Effector memory CD4-positive, alpha-beta T cell (primary cell): ENCODE results near the gene CASP4.
A peak's percentile ranks its signal among the peaks of the same experiment; 100 is the strongest.

ENCODE experiments used
- DNase-seq, 3 donors: peaks; one replicate each; pipeline ENCODE4 v3.0.0-alpha.2; 2020
- H3K27ac ChIP-seq: 2 replicates; pipeline ENCODE4 v1.7.0; 2013; ENCODE audit warnings: mild to moderate bottlenecking, low read length, moderate library complexity; ENCODE audit not compliant: insufficient read depth, poor library complexity, severe bottlenecking
- H3K27me3 ChIP-seq: replicated peaks from 2 replicates; pipeline ENCODE4 v1.7.0; 2013; ENCODE audit warnings: mild to moderate bottlenecking, low read length; ENCODE audit not compliant: insufficient read depth, control insufficient read depth, poor library complexity, severe bottlenecking
- H3K36me3 ChIP-seq: 2 replicates; pipeline ENCODE4 v1.7.0; 2013; ENCODE audit warnings: mild to moderate bottlenecking, low read length, moderate library complexity; ENCODE audit not compliant: control insufficient read depth, insufficient read depth
- H3K4me1 ChIP-seq: 2 replicates; pipeline ENCODE4 v1.7.0; 2013; ENCODE audit warnings: low read length, mild to moderate bottlenecking; ENCODE audit not compliant: control insufficient read depth, insufficient read depth, poor library complexity, severe bottlenecking
- H3K4me3 ChIP-seq: 2 replicates; pipeline ENCODE4 v1.7.0; 2013; ENCODE audit warnings: low read length, low read depth, mild to moderate bottlenecking; ENCODE audit not compliant: insufficient read depth, poor library complexity, severe bottlenecking
- H3K9me3 ChIP-seq: 2 replicates; pipeline ENCODE4 v1.7.0; 2013; ENCODE audit warnings: mild to moderate bottlenecking, low read length, moderate library complexity; ENCODE audit not compliant: control insufficient read depth

Gene CASP4

DNA sequence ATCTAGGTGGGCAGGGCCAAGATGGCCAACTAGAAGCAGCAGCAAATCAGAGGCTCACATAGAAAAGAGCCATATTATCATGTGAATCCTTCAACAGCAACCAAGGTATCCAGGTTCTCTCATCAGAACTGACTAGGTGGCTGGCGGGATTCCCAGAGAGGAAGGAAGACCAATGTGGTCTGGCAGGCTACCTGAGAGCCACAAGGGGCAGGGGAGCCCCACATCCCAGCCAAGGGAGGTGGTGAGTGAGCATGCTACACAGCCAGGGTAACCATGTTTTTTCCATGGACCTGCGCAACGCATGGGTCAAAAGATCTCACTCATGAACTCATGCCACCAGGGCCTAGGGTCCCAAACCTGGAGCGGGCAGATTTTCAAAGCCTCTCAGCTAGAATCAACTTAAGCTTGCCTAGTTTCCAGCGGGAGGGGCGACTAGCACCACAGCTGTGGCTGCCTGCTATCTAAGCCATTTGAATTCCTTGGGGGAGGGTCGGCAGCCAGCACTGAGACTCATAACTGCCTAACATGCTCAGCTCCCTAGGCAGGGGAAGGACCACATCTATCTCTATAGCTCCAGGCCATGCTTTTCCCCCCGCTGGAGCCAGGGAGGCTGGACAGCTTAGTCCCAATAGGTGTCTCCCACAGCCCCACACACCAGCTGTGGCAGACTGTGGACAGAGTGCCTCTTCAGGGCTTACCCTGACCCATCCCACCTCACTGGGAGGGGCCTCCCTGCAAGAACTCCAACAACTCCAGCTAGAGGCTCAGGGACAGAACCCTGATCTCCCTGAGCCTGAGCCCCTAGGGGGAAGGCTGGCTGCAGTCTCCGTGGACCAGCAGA, 41.4 kb downstream of the CASP4 start:
- Histone ChIP-seq H3K4me1 (no peaks in the 10 kb centered on the region), H3K27ac (no peak overlapping the region), H3K27me3 (no peaks in the 10 kb centered on the region), H3K4me3 (no peak overlapping the region), H3K36me3 (no peaks in the 10 kb centered on the region), H3K9me3 (no peaks in the 10 kb centered on the region)
- no peak for DNase-seq

DNA sequence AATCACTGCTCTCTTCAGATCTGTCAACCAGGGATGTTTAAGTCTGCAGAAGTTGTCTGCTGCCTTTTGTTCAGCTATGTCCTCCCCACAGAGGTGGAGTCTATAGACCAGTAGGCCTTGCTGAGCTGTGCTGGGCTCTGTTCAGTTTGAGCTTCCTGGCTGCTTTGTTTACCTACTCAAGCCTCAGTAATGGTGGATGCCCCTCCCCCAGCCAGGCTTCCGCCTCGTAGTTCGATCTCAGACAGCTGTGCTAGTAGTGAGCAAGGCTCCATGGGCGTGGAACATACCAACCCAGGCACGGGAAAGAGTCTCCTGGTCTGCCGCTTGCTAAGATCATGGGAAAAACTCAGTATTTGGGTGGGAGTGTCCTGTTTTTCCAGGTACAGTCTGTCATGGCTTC, 42.5 kb downstream of the CASP4 start:
- Histone ChIP-seq H3K4me3 (no peak overlapping the region), H3K36me3 (no peaks in the 10 kb centered on the region), H3K27me3 (no peaks in the 10 kb centered on the region), H3K27ac (no peak overlapping the region), H3K9me3 (no peaks in the 10 kb centered on the region), H3K4me1 (no peaks in the 10 kb centered on the region)
- no peak for DNase-seq

DNA sequence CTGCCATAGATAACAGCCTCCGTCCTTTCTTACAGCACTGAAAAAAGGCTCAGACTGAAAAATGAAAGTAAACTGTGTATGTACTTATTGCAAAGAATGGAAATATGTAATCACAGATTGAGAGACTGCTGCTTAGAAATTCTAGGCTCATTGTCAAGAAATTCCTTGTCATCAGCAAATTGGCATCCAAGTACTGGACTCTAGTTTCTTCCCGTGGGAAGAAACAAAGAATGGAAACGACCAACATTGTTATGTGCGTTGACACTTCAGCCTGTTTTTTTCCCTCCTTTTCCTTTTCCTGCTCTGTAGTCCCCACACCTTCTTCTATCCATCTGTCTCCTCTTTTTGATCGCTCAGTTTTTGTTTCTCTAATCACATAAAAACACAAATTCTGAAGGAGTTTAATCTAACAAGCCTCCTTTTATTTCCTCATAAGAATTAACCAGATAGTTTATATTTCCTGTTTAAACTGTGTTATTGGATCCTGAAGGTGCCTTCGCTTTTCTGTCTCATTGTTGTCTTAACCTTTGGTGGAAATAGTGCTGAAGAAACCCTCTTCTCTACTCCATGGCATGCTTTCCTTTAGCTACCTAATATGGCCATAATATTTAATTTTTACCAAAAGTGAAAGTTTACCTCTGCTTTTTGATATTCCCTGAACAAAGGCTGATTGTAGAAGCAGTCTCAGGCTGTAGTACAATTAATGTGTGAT, 50.1 kb downstream of the CASP4 start:
- no peaks in the 10 kb centered on the region for H3K27me3 ChIP-seq
- no peaks in the 10 kb centered on the region for H3K36me3 ChIP-seq
- H3K4me3 ChIP-seq = peak overlapping the region; percentile 66
- no peaks in the 10 kb centered on the region for H3K9me3 ChIP-seq
- H3K4me1 ChIP-seq = peaks cover 8% of the 10 kb centered on the region
- no peak for DNase-seq
- H3K27ac ChIP-seq = peak overlapping the region; percentile 49

DNA sequence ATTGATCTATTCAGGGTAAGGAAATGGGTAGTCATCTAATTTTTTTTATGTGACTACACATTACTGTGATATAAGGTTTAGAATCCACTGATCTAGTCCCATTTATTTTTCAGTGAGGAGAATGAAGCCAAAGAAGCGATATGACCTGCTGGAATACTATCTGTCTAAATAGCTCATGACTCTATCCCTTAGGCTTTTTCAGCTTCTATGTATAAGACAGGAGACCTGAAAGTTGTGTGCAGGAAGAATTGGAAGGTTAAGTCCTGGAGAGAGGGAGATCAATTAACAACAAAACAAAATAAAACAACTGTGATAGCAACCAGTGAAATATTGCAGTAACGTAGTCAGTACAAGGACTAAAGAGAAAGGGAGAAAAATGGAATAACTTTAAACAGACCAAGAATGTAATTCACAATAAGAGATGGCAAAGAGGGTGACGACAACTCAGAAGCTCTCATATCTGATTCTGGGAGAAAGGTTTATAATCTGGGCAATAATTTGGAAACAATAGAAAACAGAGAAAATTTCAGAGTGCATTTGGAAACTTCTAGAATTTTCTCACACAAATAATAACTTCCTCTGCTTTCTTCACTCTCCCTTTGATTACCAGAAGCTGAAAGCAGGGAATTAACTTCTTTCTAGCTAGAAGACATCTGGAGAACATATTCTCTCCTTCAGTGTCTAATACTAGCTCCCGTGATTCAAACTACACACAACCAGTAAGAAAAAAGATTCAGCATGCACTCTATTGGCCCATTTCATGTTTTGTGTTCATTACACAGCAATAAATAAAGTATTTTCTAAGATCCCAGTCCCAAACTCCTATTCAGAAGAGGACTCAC, 50.9 kb downstream of the CASP4 start:
- peak overlapping the region; percentile 49 for H3K27ac ChIP-seq
- H3K4me1 ChIP-seq = peaks cover 8% of the 10 kb centered on the region
- H3K4me3 ChIP-seq = peak overlapping the region; percentile 66
- H3K27me3 ChIP-seq = no peaks in the 10 kb centered on the region
- no peaks in the 10 kb centered on the region for H3K9me3 ChIP-seq
- no peaks in the 10 kb centered on the region for H3K36me3 ChIP-seq
- no peak for DNase-seq

DNA sequence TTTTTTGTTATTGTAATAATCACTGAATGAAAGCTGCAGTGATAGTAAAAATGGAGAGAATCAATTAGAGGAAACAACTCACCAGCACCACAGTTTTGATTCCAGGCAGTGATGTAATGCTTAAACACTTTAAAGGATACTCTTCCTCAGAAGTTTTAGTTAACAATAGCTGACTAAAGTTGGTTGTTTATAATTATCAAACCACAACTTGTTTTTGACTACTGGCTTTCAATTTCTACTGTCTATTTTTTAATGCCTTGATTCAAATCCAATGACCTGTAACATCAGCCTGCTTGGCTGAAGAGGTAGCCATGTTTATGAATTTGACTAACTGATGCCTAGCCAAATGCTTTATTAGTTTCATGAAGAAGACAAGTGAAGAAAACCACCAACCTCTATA, 51.9 kb downstream of the CASP4 start:
- Histone ChIP-seq H3K9me3 (no peaks in the 10 kb centered on the region), H3K36me3 (no peaks in the 10 kb centered on the region), H3K4me3 (peak overlapping the region; percentile 66), H3K27ac (peak overlapping the region; percentile 43), H3K4me1 (peaks cover 8% of the 10 kb centered on the region), H3K27me3 (no peaks in the 10 kb centered on the region)
- no peak for DNase-seq

DNA sequence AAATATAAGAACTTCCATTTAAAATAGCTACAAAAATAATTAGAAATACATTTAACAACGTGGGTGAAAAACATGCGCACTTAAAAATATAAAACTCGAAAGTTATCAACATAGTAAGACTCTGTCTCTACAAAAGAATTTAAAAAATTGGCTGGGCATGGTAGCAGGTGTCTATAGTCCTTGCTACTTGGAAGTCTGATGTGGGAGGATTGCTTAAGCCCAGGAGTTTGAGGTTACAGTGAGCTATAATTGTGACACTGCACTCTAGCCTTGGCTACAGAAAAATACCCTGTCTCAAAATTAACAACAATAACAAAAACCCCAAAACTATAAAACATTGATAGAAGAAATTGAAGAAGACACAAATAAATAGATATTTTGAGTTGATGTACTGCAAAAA, 56.3 kb downstream of the CASP4 start:
- Histone ChIP-seq H3K36me3 (no peaks in the 10 kb centered on the region), H3K4me1 (peaks cover 6% of the 10 kb centered on the region), H3K27ac (no peak overlapping the region), H3K4me3 (no peak overlapping the region), H3K27me3 (no peaks in the 10 kb centered on the region), H3K9me3 (no peaks in the 10 kb centered on the region)
- no peak for DNase-seq

DNA sequence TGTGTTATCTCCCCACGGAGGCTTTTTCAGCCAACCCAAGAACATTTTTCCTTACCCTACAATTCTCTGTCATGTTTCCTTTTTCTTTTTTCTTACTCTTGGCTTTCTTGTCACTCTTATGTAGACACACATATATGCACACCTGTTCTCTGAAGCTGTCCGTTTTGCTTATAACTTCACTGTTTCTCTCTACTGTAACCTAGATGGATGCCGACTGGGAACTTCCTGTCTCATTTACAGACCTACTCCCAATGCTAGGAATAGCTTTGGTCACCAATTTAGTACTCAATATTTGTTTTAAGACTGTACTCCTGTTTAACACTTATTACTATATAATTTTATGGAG, 60.2 kb downstream of the CASP4 start:
- H3K4me3 ChIP-seq = no peak overlapping the region
- no peaks in the 10 kb centered on the region for H3K27me3 ChIP-seq
- no peaks in the 10 kb centered on the region for H3K36me3 ChIP-seq
- no peak overlapping the region for H3K27ac ChIP-seq
- no peaks in the 10 kb centered on the region for H3K4me1 ChIP-seq
- DNase-seq = no peak
- no peaks in the 10 kb centered on the region for H3K9me3 ChIP-seq

DNA sequence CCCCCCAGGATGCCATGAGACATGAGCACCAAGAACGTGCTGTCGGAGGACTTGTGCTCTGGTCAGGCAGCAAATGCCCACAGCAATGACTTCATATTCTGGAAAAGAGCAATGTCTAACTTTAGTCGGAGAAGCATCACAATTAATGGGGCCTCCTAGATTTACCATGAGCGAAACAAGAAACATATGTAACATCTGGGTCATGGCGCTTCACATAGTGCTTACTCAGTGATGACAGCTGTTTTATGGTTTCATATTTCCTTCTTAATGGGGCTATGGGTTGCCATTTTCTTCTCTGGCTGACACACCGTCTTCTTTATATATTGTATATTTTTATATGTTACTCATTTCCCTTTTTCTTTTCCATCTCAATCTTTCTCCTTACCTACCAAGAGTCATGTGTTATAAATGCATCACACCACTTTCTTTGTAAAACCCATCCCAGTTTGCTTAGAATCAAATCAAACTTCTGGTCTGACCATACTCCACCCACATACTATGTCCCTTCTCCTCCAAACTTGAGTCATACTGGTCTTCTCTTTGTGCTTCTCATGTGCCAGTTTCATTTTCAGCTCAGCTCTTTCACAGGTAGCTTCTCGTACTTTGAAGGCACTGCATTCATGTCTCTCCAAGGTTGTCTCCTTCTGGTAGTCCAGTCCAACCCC, 60.7 kb downstream of the CASP4 start:
- Histone ChIP-seq H3K27ac (no peak overlapping the region), H3K4me1 (no peaks in the 10 kb centered on the region), H3K4me3 (no peak overlapping the region), H3K27me3 (no peaks in the 10 kb centered on the region), H3K9me3 (no peaks in the 10 kb centered on the region), H3K36me3 (no peaks in the 10 kb centered on the region)
- DNase-seq = no peak

DNA sequence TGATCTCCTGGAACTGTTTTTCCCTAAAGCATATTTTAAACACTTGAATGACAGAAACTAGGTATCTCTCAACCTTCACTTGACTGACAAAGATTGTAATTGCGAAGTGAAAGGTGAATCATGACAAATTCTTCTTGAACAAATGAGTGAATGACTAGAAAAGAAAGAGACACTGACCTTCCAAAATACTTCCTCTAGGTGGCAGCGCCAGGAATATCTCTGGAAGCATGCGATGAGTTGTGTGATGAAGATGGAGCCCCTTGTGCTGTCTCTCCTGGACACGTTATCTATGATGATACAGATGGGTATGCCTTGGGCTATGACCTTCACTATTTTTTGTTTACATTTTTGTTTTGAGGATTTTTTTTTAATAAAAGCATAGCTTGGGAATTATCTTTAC, 63.1 kb downstream of the CASP4 start:
- no peaks in the 10 kb centered on the region for H3K36me3 ChIP-seq
- no peak overlapping the region for H3K27ac ChIP-seq
- DNase-seq = no peak

More for the DNA sequence above, 63.1 kb downstream of the CASP4 start:
- Histone ChIP-seq H3K9me3 (no peaks in the 10 kb centered on the region), H3K27me3 (no peaks in the 10 kb centered on the region), H3K4me1 (no peaks in the 10 kb centered on the region), H3K4me3 (no peak overlapping the region)
